ENCODE data around the gene CNTNAP2. TPM values are rescaled to one million over a fixed set of nuclear protein-coding genes. Genes with fewer than 3 reads are reported as not detected.

Gene CNTNAP2
- total and polyA plus RNA-seq, 2 of the 4 experiments (the other 2 are of a cell fraction): not detected

- intact Hi-C loops (cut with micrococcal nuclease): no loop called here
- H4K20me1 ChIP-seq (ENCODE audit: insufficient read depth, low read length): no peaks in the 10 kb centered on the region
- ChIA-PET CTCF (no interaction called here), POLR2A (ENCODE audit: unreplicated experiment) (interaction anchor here (0.6 kb wide), 1 partner anchor 280 kb away, joined by 3 read pairs; no protein-coding TSS in a partner anchor)
- no peak overlapping the region for H4K8ac ChIP-seq (ENCODE audit: low read depth in 2 of 2, low read length in 2 of 2)
- H2AFZ ChIP-seq (replicated peaks; ENCODE audit: low read length, poor library complexity): no peak overlapping the region
- ATAC-seq (ENCODE audit: low read depth) (no peak), DNase-seq (no peak)
- no peak overlapping the region for H3K9ac ChIP-seq (ENCODE audit: low read depth, low read length)
- no peak overlapping the region for H2BK20ac ChIP-seq (ENCODE audit: low read depth, low read length)
- H3K9me3 ChIP-seq (ENCODE audit: control insufficient read depth, insufficient read depth, low read length): peaks cover 5% of the 10 kb centered on the region
- H2BK120ac ChIP-seq (ENCODE audit: low read depth, low read length): no peak overlapping the region
- TF ChIP-seq RAD21 (IDR thresholded peaks at IDR 0.05; ENCODE audit: low read length) (no peak), NFE2L2 (IDR thresholded peaks at IDR 0.05; ENCODE audit: low read depth, low read length) (no peak), RCOR1 (IDR thresholded peaks at IDR 0.05; ENCODE audit: insufficient replicate concordance, low read length) (no peak), SMC3 (IDR thresholded peaks at IDR 0.05; ENCODE audit: low read depth, low read length) (no peak), FOS (IDR thresholded peaks at IDR 0.05; ENCODE audit: low read depth, low read length) (no peak), BHLHE40 (IDR thresholded peaks at IDR 0.05; ENCODE audit: low read depth, low read length) (no peak), MAFK (IDR thresholded peaks at IDR 0.05; ENCODE audit: low read depth, low read length) (no peak), USF2 (IDR thresholded peaks at IDR 0.05; ENCODE audit: low read depth, low read length) (no peak), POLR2A (IDR thresholded peaks at IDR 0.05; ENCODE audit: low read depth, low read length) (no peak), CTCF (conservative IDR thresholded peaks at IDR 0.05; ENCODE audit: low read depth, low read length) (no peak), MAZ (IDR thresholded peaks at IDR 0.05; ENCODE audit: borderline replicate concordance, low read depth, low read length) (no peak), CHD1 (IDR thresholded peaks at IDR 0.05; ENCODE audit: low read depth, low read length) (no peak), MXI1 (IDR thresholded peaks at IDR 0.05; ENCODE audit: borderline replicate concordance, low read depth, low read length) (no peak), CEBPB (IDR thresholded peaks at IDR 0.05; ENCODE audit: low read depth, low read length) (no peak), RFX5 (IDR thresholded peaks at IDR 0.05; ENCODE audit: low read depth, low read length) (no peak)
- in situ Hi-C loops (cut with MboI; ENCODE audit: low sequenced_read_pairs): no loop called here
- dilution Hi-C loops (cut with HindIII; ENCODE audit: low sequenced_read_pairs, unreplicated experiment): no loop called here
- no peak overlapping the region for H2AK9ac ChIP-seq (replicated peaks; ENCODE audit: low read depth, low read length, poor library complexity)
- H3K9me1 ChIP-seq (ENCODE audit: insufficient read depth, low read length): no peaks in the 10 kb centered on the region
- no peaks in the 10 kb centered on the region for H3K27me3 ChIP-seq (ENCODE audit: control insufficient read depth, insufficient read depth, low read length)
- H3K4me1 ChIP-seq (ENCODE audit: control insufficient read depth, insufficient read depth, low read length): no peaks in the 10 kb centered on the region
- no peak overlapping the region for H4K91ac ChIP-seq (ENCODE audit: insufficient read depth, low read depth, low read length)
- H3K56ac ChIP-seq (ENCODE audit: extremely low read depth, insufficient read depth, low read length): no peak overlapping the region
- H3K23ac ChIP-seq (ENCODE audit: low read depth, low read length): no peak overlapping the region
- no peak overlapping the region for H3K27ac ChIP-seq (ENCODE audit: insufficient read depth, low read length)
- no TSS peak for BruUV-seq (replicated peaks)
- no peak overlapping the region for H3K4me3 ChIP-seq (ENCODE audit: insufficient read depth, low read depth, low read length)
- no peak overlapping the region for H3K18ac ChIP-seq (ENCODE audit: low read depth, low read length)
- no CpG with 5 or more reads among the region's 1 CpG for WGBS, 2 experiments (ENCODE audit: extremely low coverage in 2 of 2, insufficient read length in 1 of 2)
- no peak overlapping the region for H3K4me2 ChIP-seq (ENCODE audit: low read depth, low read length)
- no peak overlapping the region for H3K4ac ChIP-seq (ENCODE audit: low read depth, low read length)
- no peak overlapping the region for H2AK5ac ChIP-seq (ENCODE audit: low read depth, low read length)
- no peak overlapping the region for H2BK15ac ChIP-seq (ENCODE audit: low read depth, low read length)
- H3K79me1 ChIP-seq (ENCODE audit: low read depth in 1 of 2, low read length in 2 of 2): no peaks in the 10 kb centered on the region
- no peak overlapping the region for H2BK5ac ChIP-seq (ENCODE audit: low read depth, low read length, poor library complexity, severe bottlenecking)
- no peak overlapping the region for H4K5ac ChIP-seq (ENCODE audit: low read depth, low read length)
- H3K36me3 ChIP-seq (ENCODE audit: control insufficient read depth, insufficient read depth, low read length): no peaks in the 10 kb centered on the region
- no peak overlapping the region for H3K14ac ChIP-seq (replicated peaks; ENCODE audit: low read depth, low read length)
These were observed 1071.9 kb downstream of the CNTNAP2 start for GRCh38 chr7:147188467-147188866.
